GM10266 (cell line): ENCODE results near the gene ARHGEF25.
A peak's percentile ranks its signal among the peaks of the same experiment; 100 is the strongest.

ENCODE experiments used
- DNase-seq: peaks from one replicate; pipeline ENCODE4 v3.0.0; 2012; ENCODE audit errors: extremely low spot score
- CTCF ChIP-seq: IDR thresholded peaks from 2 replicates; pipeline ENCODE4 v1.5.1; 2012; ENCODE audit warnings: mild to moderate bottlenecking, low read depth; ENCODE audit not compliant: control insufficient read depth, insufficient read depth; ENCODE audit errors: missing control alignments

Gene ARHGEF25

GRCh38 chr12:57609781-57610553 is 1.3 kb upstream of the ARHGEF25 start:
- peak; percentile 27 for DNase-seq
- TF ChIP-seq CTCF, result no peak

GRCh38 chr12:57610554-57611107 is 604 bp upstream of the ARHGEF25 start:
- peak; percentile 36 for DNase-seq
- no peak for TF ChIP-seq CTCF

- DNase-seq, result peak; percentile 21
- no peak for TF ChIP-seq CTCF
These were observed 834 bp downstream of the ARHGEF25 start for GRCh38 chr12:57611827-57612710.

GRCh38 chr12:57612711-57613426 is 1.6 kb downstream of the ARHGEF25 start:
- TF ChIP-seq CTCF, result no peak
- DNase-seq, result peak; percentile 31

- no peak for TF ChIP-seq CTCF
- no peak for DNase-seq
These were observed 2.3 kb downstream of the ARHGEF25 start for GRCh38 chr12:57613427-57614109.

- peak; percentile 91 for DNase-seq
These were observed 3.1 kb downstream of the ARHGEF25 start for GRCh38 chr12:57614178-57614947.

More at GRCh38 chr12:57614178-57614947, 3.1 kb downstream of the ARHGEF25 start:
- TF ChIP-seq CTCF, result no peak
